Effector CD4-positive, alpha-beta T cell (primary cell): ENCODE results near the gene TTYH3.

Experiments used
- DNase-seq: peaks from one replicate; pipeline ENCODE4 v3.0.0-alpha.2; 2020

TTYH3 gene

GRCh38 chr7:2649991-2650390 is 18.2 kb downstream of the TTYH3 start:
- no peak for DNase-seq

- DNase-seq: no peak
Observed at GRCh38 chr7:2650451-2650850, 18.7 kb downstream of the TTYH3 start.

GRCh38 chr7:2651336-2651735 is 19.6 kb downstream of the TTYH3 start:
- no peak for DNase-seq

- no peak for DNase-seq
Observed at GRCh38 chr7:2651847-2652735, 20.3 kb downstream of the TTYH3 start.

GRCh38 chr7:2652736-2653060 is 20.9 kb downstream of the TTYH3 start:
- DNase-seq: no peak

GRCh38 chr7:2654059-2654458 is 22.3 kb downstream of the TTYH3 start:
- DNase-seq: no peak

GRCh38 chr7:2655870-2656614 is 24.3 kb downstream of the TTYH3 start:
- DNase-seq: no peak

- DNase-seq: no peak
Observed at GRCh38 chr7:2657208-2657607, 25.4 kb downstream of the TTYH3 start.

GRCh38 chr7:2657920-2658671 is 26.3 kb downstream of the TTYH3 start:
- DNase-seq: no peak

GRCh38 chr7:2658941-2659340 is 27.2 kb downstream of the TTYH3 start:
- no peak for DNase-seq

- no peak for DNase-seq
Observed at GRCh38 chr7:2659556-2660358, 28.0 kb downstream of the TTYH3 start.

GRCh38 chr7:2660359-2661095 is 28.7 kb downstream of the TTYH3 start:
- DNase-seq: no peak

- no peak for DNase-seq
Observed at GRCh38 chr7:2661096-2661449, 29.3 kb downstream of the TTYH3 start.

GRCh38 chr7:2661602-2662272 is 30.0 kb downstream of the TTYH3 start:
- DNase-seq: no peak

GRCh38 chr7:2662273-2663120 is 30.7 kb downstream of the TTYH3 start:
- DNase-seq: no peak

- no peak for DNase-seq
Observed at GRCh38 chr7:2663121-2663886, 31.5 kb downstream of the TTYH3 start.

GRCh38 chr7:2663960-2664359 is 32.2 kb downstream of the TTYH3 start:
- DNase-seq: no peak

- DNase-seq: no peak
Observed at GRCh38 chr7:2665359-2665791, 33.6 kb downstream of the TTYH3 start.

GRCh38 chr7:2666155-2666554 is 34.4 kb downstream of the TTYH3 start:
- DNase-seq: no peak
